Keratinocyte (primary cell): ENCODE data around the gene SHC3. TPM values are rescaled to one million over a fixed set of nuclear protein-coding genes. Genes with fewer than 3 reads are reported as not detected.

Source experiments
- DNase-seq: peaks from one replicate; pipeline ENCODE4 v3.0.0-alpha.2; 2011; ENCODE audit warnings: low read depth, missing footprints, low spot score
- FAIRE-seq: peaks from 2 replicates; lab custom pipeline; 2011; peaks lifted over from hg19 to GRCh38; lab: Jason Lieb, UNC
- H2AFZ ChIP-seq: 2 replicates; pipeline ENCODE4 v1.6.0; 2012; ENCODE audit warnings: low read length, control low read depth, inconsistent platforms; ENCODE audit not compliant: control insufficient read depth
- H3K27ac ChIP-seq: 2 replicates; pipeline ENCODE4 v1.5.1; 2011; ENCODE audit warnings: low read length; ENCODE audit not compliant: control insufficient read depth, insufficient read depth
- H3K27me3 ChIP-seq: 3 replicates; pipeline ENCODE4 v1.6.0; 2011; ENCODE audit warnings: low read length; ENCODE audit not compliant: control insufficient read depth, insufficient read depth; ENCODE audit errors: extremely low read depth
- H3K36me3 ChIP-seq, 2 experiments: 2 replicates in 1 of 2; 3 replicates in 1 of 2; pipeline ENCODE4 v1.5.1; 2011; ENCODE audit warnings: low read length in 2 of 2, mild to moderate bottlenecking in 1 of 2; ENCODE audit not compliant: control insufficient read depth in 2 of 2, insufficient read depth in 2 of 2; ENCODE audit errors: extremely low read depth in 1 of 2
- H3K4me1 ChIP-seq: 3 replicates; pipeline ENCODE4 v1.5.1; 2011; ENCODE audit warnings: low read length; ENCODE audit not compliant: control insufficient read depth, insufficient read depth; ENCODE audit errors: extremely low read depth
- H3K4me2 ChIP-seq: 3 replicates; pipeline ENCODE4 v1.6.0; 2011; ENCODE audit warnings: low read depth, low read length; ENCODE audit not compliant: control insufficient read depth, insufficient read depth; ENCODE audit errors: extremely low read depth
- H3K4me3 ChIP-seq, 3 experiments: fragments of 200-600 bp in 1 of 3; sonication (generic) in 1 of 3; 2 replicates in 2 of 3; 3 replicates in 1 of 3; pipeline ENCODE4 v1.5.1; 2011 to 2016; ENCODE audit warnings: low read length in 3 of 3, mild to moderate bottlenecking in 3 of 3, control low read depth in 2 of 3, inconsistent platforms in 1 of 3, low read depth in 1 of 3, mixed read lengths in 1 of 3, mixed run types in 1 of 3, moderate library complexity in 1 of 3; ENCODE audit not compliant: control insufficient read depth in 2 of 3, insufficient read depth in 2 of 3; ENCODE audit errors: extremely low read depth in 1 of 3
- H3K79me2 ChIP-seq: 2 replicates; pipeline ENCODE4 v1.6.0; 2012; ENCODE audit warnings: low read length; ENCODE audit not compliant: control insufficient read depth, insufficient read depth
- H3K9ac ChIP-seq: 3 replicates; pipeline ENCODE4 v1.6.0; 2011; ENCODE audit warnings: low read length; ENCODE audit not compliant: control insufficient read depth, insufficient read depth; ENCODE audit errors: extremely low read depth
- H3K9me1 ChIP-seq: 3 replicates; pipeline ENCODE4 v1.6.0; 2011; ENCODE audit warnings: low read length; ENCODE audit not compliant: control insufficient read depth, insufficient read depth; ENCODE audit errors: extremely low read depth
- H3K9me3 ChIP-seq: 2 replicates; pipeline ENCODE4 v1.5.1; 2012; ENCODE audit warnings: low read depth, low read length; ENCODE audit not compliant: control insufficient read depth
- H4K20me1 ChIP-seq: 3 replicates; pipeline ENCODE4 v1.6.0; 2011; ENCODE audit warnings: low read length; ENCODE audit not compliant: control insufficient read depth, insufficient read depth; ENCODE audit errors: extremely low read depth
- CTCF ChIP-seq, 3 experiments: IDR thresholded peaks in 1 of 3; conservative IDR thresholded peaks in 1 of 3; optimal IDR thresholded peaks in 1 of 3; 2 replicates in 2 of 3; 3 replicates in 1 of 3; pipeline versions ENCODE3 to v1.5.1; 2011; ENCODE audit warnings: low read length in 3 of 3, mild to moderate bottlenecking in 3 of 3, moderate library complexity in 2 of 3, control low read depth in 1 of 3, inconsistent platforms in 1 of 3; ENCODE audit not compliant: insufficient read depth in 2 of 3; ENCODE audit errors: extremely low read depth in 1 of 3
- EZH2 ChIP-seq: IDR thresholded peaks from one replicate; pipeline ENCODE4 v1.6.1; 2012; ENCODE audit warnings: inconsistent platforms, mild to moderate bottlenecking, low read length, moderate library complexity
- dilution Hi-C: fragments of 300-500 bp; cut with MboI; formaldehyde crosslinking; loops from one replicate; pipeline ENCODE4 v1.7.0; 2020; ENCODE audit warnings: low sequenced_read_pairs; ENCODE audit not compliant: extremely low pct_ligation_motif_present
- polyA plus RNA-seq, 5 experiments: library from polyadenylated mRNA; depleted of rRNA in 3 of 5; stranded (reverse) in 3 of 5; stranded (forward) in 1 of 5; unstranded in 1 of 5; fragments of >200 nt; gene quantifications; 1 replicate in 1 of 5; 2 replicates in 3 of 5; 3 replicates in 1 of 5; pipeline versions ENCODE4 v1.2.1 to v1.2.3, GENCODE V29; 2011 to 2012; ENCODE audit warnings: missing spikeins in 2 of 5, low read depth in 1 of 5, low replicate concordance in 1 of 5

SHC3 gene
- polyA plus RNA-seq, 1 donor (not counting 4 experiments of a cell fraction or from before 2014, with no cell fraction given): 0.03 TPM

GRCh38 chr9:89093201-89093975 is 85.2 kb downstream of the SHC3 start:
- DNase-seq (no peak), FAIRE-seq (no peak)
- no peak overlapping the region for H3K4me2 ChIP-seq
- no peaks in the 10 kb centered on the region for H4K20me1 ChIP-seq
- no peaks in the 10 kb centered on the region for H3K4me1 ChIP-seq
- no peak for TF ChIP-seq CTCF (optimal IDR thresholded peaks at IDR 0.05 in 1 of 3, IDR thresholded peaks at IDR 0.05 in 1 of 3, conservative IDR thresholded peaks at IDR 0.05 in 1 of 3; ENCODE audit: extremely low read depth in 1 of 3, insufficient read depth in 2 of 3, low read length in 3 of 3)
- TF ChIP-seq EZH2: no peak
- H3K27ac ChIP-seq: no peak overlapping the region
- no peak overlapping the region for H2AFZ ChIP-seq
- dilution Hi-C loops: no loop called here
- no peak overlapping the region for H3K4me3 ChIP-seq
- no peaks in the 10 kb centered on the region for H3K9me1 ChIP-seq
- H3K79me2 ChIP-seq: no peaks in the 10 kb centered on the region
- no peaks in the 10 kb centered on the region for H3K36me3 ChIP-seq
- H3K27me3 ChIP-seq: no peaks in the 10 kb centered on the region
- no peaks in the 10 kb centered on the region for H3K9me3 ChIP-seq
- H3K9ac ChIP-seq: no peak overlapping the region

GRCh38 chr9:89089176-89089575 is 89.4 kb downstream of the SHC3 start:
- no peak for FAIRE-seq

More at GRCh38 chr9:89089176-89089575, 89.4 kb downstream of the SHC3 start:
- H3K27me3 ChIP-seq: peaks cover 3% of the 10 kb centered on the region
- H3K4me3 ChIP-seq: no peak overlapping the region
- no peaks in the 10 kb centered on the region for H3K9me3 ChIP-seq
- no peaks in the 10 kb centered on the region for H3K79me2 ChIP-seq
- no peak overlapping the region for H3K9ac ChIP-seq
- no peak overlapping the region for H2AFZ ChIP-seq
- DNase-seq: no peak
- no peaks in the 10 kb centered on the region for H3K36me3 ChIP-seq
- no peaks in the 10 kb centered on the region for H3K4me1 ChIP-seq
- H3K4me2 ChIP-seq: no peak overlapping the region
- no peaks in the 10 kb centered on the region for H3K9me1 ChIP-seq
- dilution Hi-C loops: no loop called here
- TF ChIP-seq EZH2 (no peak), CTCF (optimal IDR thresholded peaks at IDR 0.05 in 1 of 3, IDR thresholded peaks at IDR 0.05 in 1 of 3, conservative IDR thresholded peaks at IDR 0.05 in 1 of 3; ENCODE audit: extremely low read depth in 1 of 3, insufficient read depth in 2 of 3, low read length in 3 of 3) (no peak)
- no peaks in the 10 kb centered on the region for H4K20me1 ChIP-seq
- no peak overlapping the region for H3K27ac ChIP-seq
